ENCODE data around the gene PRC1.

Gene PRC1

DNA sequence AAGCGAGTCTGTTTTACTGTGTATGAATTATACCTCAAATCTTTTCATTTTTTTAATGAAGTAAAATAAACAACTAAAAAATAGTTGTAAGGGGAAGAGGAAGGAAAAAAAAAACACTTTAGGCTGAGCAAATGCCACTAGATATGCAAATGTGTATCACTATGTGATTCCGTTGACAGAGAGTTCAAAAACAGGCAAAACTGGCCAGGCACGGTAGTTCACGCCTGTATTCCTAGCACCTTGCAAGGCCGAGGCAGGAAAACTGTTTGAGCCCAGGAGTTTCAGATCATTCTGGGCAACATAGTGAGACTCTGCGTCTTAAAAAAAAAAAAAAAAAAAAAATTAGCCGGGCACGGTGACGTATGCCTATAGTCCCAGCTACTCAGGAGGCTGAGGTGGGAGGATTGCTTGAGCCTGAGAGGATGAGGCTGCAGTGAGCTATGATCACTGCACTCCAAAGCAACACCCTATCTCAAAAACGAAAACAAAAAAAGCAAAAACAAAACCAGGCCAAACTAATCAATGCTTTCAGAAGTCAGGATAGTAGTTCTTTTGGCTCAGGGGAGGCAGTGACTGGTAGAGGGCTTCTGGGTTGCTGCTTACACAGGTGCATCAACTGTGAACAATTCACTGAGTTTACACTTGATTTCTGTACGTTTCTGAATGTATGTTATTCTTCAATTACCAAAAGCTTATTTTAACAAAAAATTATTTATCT, 7.4 kb downstream of the PRC1 start:
- no peaks in the 10 kb centered on the region for H3K27me3 ChIP-seq (ENCODE audit: control insufficient read depth, insufficient read depth, low read length)
- no peak overlapping the region for H3K9ac ChIP-seq (ENCODE audit: low read length)
- no peaks in the 10 kb centered on the region for H3K36me3 ChIP-seq (ENCODE audit: control insufficient read depth, insufficient read depth, low read length)
- H3K27ac ChIP-seq (ENCODE audit: low read depth, low read length): no peak overlapping the region
- H3K4me3 ChIP-seq (ENCODE audit: low read length): no peak overlapping the region
- H3K4me1 ChIP-seq (ENCODE audit: control insufficient read depth, insufficient read depth, low read length): no peaks in the 10 kb centered on the region

DNA sequence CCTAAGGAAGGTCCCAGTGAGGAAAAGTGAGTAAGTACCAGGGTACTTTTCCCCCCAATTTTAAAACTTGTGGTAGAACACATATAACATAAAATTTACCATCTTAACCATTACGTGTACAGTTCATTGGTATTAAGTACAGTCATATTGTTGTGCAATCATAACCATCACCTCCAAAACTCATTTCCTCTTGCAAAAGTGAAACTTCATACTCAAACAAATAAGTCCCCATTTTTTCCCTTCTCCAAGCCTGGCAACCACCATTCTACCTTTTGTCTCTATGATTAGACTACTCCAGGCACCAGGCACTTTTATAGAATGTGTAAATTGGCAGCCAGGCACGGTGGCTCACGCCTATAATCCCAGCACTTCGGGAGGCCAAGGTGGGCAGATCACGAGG, 12.2 kb downstream of the PRC1 start:
- peaks cover 5% of the 10 kb centered on the region for H3K36me3 ChIP-seq (ENCODE audit: control insufficient read depth, insufficient read depth, low read length)
- H3K27me3 ChIP-seq (ENCODE audit: control insufficient read depth, insufficient read depth, low read length): no peaks in the 10 kb centered on the region

DNA sequence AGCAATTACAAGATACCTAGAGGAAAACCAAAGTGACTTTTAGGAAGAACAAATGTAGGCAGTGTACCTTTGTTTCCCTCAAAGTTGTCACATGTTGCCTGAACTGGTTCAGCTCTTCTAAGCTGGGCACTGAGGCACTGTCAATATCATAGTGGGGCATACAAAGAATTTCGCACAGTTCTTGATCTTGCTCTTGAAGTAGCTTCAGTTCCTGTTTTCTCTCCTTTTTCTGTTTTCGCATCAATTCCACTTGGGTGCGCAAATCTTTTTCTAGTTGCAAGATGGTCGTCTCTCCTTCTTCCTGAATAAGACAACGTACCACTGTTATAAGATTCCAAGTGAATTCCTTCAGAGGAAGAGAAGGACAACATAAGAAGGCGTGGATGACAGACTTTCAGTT, 12.7 kb downstream of the PRC1 start:
- Histone ChIP-seq H3K36me3 (ENCODE audit: control insufficient read depth, insufficient read depth, low read length) (peaks cover 5% of the 10 kb centered on the region), H3K4me3 (ENCODE audit: low read length) (no peak overlapping the region), H3K4me1 (ENCODE audit: control insufficient read depth, insufficient read depth, low read length) (no peaks in the 10 kb centered on the region), H3K9ac (ENCODE audit: low read length) (no peak overlapping the region), H3K27me3 (ENCODE audit: control insufficient read depth, insufficient read depth, low read length) (no peaks in the 10 kb centered on the region), H3K27ac (ENCODE audit: low read depth, low read length) (no peak overlapping the region)

More for the DNA sequence above, 12.2 kb downstream of the PRC1 start:
- H3K4me1 ChIP-seq (ENCODE audit: control insufficient read depth, insufficient read depth, low read length): no peaks in the 10 kb centered on the region
- H3K4me3 ChIP-seq (ENCODE audit: low read length): no peak overlapping the region
- no peak overlapping the region for H3K9ac ChIP-seq (ENCODE audit: low read length)
- no peak overlapping the region for H3K27ac ChIP-seq (ENCODE audit: low read depth, low read length)

DNA sequence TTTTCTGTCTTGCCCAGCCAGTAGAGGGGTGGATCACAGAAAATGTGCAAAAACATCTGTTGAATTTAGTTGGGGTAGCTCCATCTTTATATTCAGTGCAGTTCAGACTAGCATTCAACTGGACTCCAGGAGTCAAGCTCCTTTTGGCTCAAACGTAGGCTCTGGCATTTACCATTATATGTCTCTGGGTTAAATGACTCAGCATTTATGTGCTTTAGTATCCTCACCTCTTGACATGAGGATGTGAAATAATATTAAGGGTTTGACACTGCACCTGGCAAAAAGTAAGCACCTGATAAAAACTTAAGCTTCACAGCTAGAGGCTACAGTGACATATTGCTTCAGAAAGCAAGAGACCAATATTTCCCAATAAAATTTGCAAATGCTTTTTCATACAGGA, 14.8 kb downstream of the PRC1 start:
- H3K9ac ChIP-seq (ENCODE audit: low read length): no peak overlapping the region
- H3K27me3 ChIP-seq (ENCODE audit: control insufficient read depth, insufficient read depth, low read length): no peaks in the 10 kb centered on the region
- H3K27ac ChIP-seq (ENCODE audit: low read depth, low read length): no peak overlapping the region
- no peaks in the 10 kb centered on the region for H3K4me1 ChIP-seq (ENCODE audit: control insufficient read depth, insufficient read depth, low read length)
- H3K4me3 ChIP-seq (ENCODE audit: low read length): no peak overlapping the region
- H3K36me3 ChIP-seq (ENCODE audit: control insufficient read depth, insufficient read depth, low read length): peaks cover 5% of the 10 kb centered on the region

DNA sequence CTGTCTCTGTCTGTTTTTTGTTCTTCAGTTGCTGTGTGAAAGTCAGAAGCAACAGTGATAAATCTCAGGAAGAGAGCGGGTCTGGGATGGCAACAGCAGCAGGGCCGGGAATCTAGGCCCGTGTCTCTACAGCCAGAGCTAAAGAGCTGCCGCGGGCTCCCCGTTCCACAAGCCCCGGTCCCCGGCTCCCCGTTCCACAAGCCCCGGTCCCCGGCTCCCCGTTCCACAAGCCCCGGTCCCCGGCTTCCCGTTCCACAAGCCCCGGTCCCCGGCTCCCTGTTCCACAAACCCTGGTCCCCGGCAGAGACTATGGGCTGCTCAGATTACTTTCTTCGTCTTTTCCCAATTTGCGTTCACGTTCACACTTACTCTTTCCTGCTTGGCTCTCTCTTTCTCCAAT, 20.1 kb downstream of the PRC1 start:
- no peaks in the 10 kb centered on the region for H3K4me1 ChIP-seq (ENCODE audit: control insufficient read depth, insufficient read depth, low read length)
- no peak overlapping the region for H3K9ac ChIP-seq (ENCODE audit: low read length)
- no peaks in the 10 kb centered on the region for H3K27me3 ChIP-seq (ENCODE audit: control insufficient read depth, insufficient read depth, low read length)
- H3K36me3 ChIP-seq (ENCODE audit: control insufficient read depth, insufficient read depth, low read length): no peaks in the 10 kb centered on the region
- H3K27ac ChIP-seq (ENCODE audit: low read depth, low read length): no peak overlapping the region
- H3K4me3 ChIP-seq (ENCODE audit: low read length): no peak overlapping the region

DNA sequence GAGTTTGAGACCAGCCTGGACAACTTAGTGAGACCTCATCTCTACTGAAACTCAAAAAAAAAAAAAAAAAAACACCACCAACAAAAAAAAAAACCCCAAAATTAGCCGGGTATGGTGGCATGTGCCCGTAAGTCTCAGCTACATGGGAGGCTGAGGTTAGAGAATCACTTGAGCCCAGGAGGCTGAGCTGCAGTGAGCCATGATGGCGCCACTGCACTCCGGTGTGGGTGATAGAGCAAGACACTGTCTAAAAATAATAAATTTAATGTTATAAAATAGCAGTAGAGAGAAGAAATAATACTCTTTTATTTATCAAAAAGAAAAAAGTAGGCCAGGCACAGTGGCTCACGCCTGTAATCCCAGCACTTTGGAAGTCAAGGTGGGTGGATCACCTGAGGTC, 22.2 kb downstream of the PRC1 start:
- no peak overlapping the region for H3K4me3 ChIP-seq (ENCODE audit: low read length)
- no peak overlapping the region for H3K27ac ChIP-seq (ENCODE audit: low read depth, low read length)
- no peaks in the 10 kb centered on the region for H3K4me1 ChIP-seq (ENCODE audit: control insufficient read depth, insufficient read depth, low read length)
- H3K27me3 ChIP-seq (ENCODE audit: control insufficient read depth, insufficient read depth, low read length): no peaks in the 10 kb centered on the region
- H3K9ac ChIP-seq (ENCODE audit: low read length): no peak overlapping the region
- H3K36me3 ChIP-seq (ENCODE audit: control insufficient read depth, insufficient read depth, low read length): no peaks in the 10 kb centered on the region

DNA sequence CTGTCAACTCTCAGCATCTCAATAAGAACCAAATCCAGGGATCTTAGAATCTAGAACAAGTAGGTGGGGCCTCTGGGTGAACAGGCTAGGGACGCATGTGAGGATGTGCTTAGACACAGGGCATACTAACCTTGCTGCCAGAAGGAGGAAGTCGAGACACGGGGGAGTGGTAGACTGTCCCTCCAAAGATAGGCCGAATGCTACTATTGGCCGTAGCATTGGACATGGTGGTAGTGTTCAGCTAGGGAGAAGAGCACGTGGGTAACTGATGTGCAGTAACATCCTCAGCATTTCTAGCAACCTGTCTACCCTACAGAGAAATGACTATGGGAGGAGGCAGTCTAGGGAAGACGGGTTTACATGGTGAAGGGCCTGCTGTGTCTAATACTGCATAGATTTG, 24.1 kb downstream of the PRC1 start:
- peaks cover 5% of the 10 kb centered on the region for H3K36me3 ChIP-seq (ENCODE audit: control insufficient read depth, insufficient read depth, low read length)

DNA sequence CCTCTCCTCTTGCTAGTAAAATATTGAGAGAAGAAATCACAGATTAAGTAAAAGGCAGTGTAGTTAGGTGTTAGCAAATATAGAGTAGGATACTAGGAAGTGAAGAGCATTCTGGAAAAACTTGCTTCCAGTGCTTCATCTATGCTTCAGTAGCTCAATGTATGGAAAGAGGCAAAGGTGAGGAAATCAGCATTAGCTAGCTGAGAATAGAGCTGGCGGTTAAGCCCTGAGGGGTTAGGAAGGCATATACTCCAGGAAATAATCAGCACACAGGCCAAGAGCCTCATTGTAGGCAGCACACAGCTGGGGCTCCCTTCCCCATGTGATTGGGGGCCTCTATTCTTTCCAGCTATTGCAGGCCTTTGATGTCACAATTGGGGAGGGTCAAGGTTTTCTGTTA, 25.9 kb downstream of the PRC1 start:
- Histone ChIP-seq H3K36me3 (ENCODE audit: control insufficient read depth, insufficient read depth, low read length) (peaks cover 5% of the 10 kb centered on the region), H3K27me3 (ENCODE audit: control insufficient read depth, insufficient read depth, low read length) (no peaks in the 10 kb centered on the region), H3K9ac (ENCODE audit: low read length) (no peak overlapping the region), H3K27ac (ENCODE audit: low read depth, low read length) (no peak overlapping the region), H3K4me3 (ENCODE audit: low read length) (no peak overlapping the region), H3K4me1 (ENCODE audit: control insufficient read depth, insufficient read depth, low read length) (no peaks in the 10 kb centered on the region)

More for the DNA sequence above, 24.1 kb downstream of the PRC1 start:
- no peaks in the 10 kb centered on the region for H3K27me3 ChIP-seq (ENCODE audit: control insufficient read depth, insufficient read depth, low read length)
- no peak overlapping the region for H3K4me3 ChIP-seq (ENCODE audit: low read length)
- H3K4me1 ChIP-seq (ENCODE audit: control insufficient read depth, insufficient read depth, low read length): no peaks in the 10 kb centered on the region
- H3K27ac ChIP-seq (ENCODE audit: low read depth, low read length): no peak overlapping the region
- H3K9ac ChIP-seq (ENCODE audit: low read length): no peak overlapping the region

DNA sequence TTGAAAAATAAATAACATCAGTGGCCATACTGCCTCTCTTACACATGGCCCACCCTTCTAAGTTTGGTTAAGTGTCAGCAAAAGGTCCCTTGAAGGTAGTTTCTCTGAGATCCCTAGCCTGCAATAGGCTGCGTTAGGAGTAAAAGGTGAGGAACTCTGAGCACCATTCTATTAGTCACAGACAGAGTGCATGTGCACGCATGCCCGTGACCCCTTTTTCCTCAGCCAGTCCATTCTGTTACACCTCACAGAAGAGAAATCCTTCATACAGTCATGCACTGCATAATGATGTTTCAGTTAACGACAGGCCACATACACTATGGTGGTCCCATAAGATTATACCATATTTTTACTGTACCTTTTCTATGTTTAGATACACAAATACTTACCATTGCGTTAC, 27.1 kb downstream of the PRC1 start:
- H3K36me3 ChIP-seq (ENCODE audit: control insufficient read depth, insufficient read depth, low read length): peaks cover 5% of the 10 kb centered on the region
- H3K9ac ChIP-seq (ENCODE audit: low read length): no peak overlapping the region

DNA sequence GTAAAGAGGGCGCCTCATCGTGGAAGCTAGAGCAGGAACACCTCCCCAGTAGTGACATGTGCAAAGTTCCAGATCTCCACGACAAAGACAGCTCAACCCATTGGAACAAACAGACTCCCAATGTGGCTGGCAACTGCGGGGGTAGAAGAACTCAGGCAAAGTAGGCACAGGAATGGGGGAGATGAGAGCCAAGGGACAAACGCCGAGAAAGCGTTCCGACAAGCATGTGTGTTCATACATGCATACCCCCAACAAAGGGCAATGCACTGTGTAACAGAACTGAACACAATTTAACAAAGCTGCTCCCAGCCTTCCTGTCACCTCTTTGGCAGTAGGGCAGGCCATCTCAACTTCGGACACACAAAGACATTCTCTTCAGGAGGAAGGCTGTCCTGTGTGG, 28.1 kb downstream of the PRC1 start:
- Histone ChIP-seq H3K36me3 (ENCODE audit: control insufficient read depth, insufficient read depth, low read length) (peaks cover 5% of the 10 kb centered on the region), H3K9ac (ENCODE audit: low read length) (no peak overlapping the region), H3K27me3 (ENCODE audit: control insufficient read depth, insufficient read depth, low read length) (no peaks in the 10 kb centered on the region), H3K27ac (ENCODE audit: low read depth, low read length) (no peak overlapping the region), H3K4me1 (ENCODE audit: control insufficient read depth, insufficient read depth, low read length) (no peaks in the 10 kb centered on the region), H3K4me3 (ENCODE audit: low read length) (no peak overlapping the region)

More for the DNA sequence above, 27.1 kb downstream of the PRC1 start:
- Histone ChIP-seq H3K27me3 (ENCODE audit: control insufficient read depth, insufficient read depth, low read length) (no peaks in the 10 kb centered on the region), H3K27ac (ENCODE audit: low read depth, low read length) (no peak overlapping the region), H3K4me1 (ENCODE audit: control insufficient read depth, insufficient read depth, low read length) (no peaks in the 10 kb centered on the region), H3K4me3 (ENCODE audit: low read length) (no peak overlapping the region)

DNA sequence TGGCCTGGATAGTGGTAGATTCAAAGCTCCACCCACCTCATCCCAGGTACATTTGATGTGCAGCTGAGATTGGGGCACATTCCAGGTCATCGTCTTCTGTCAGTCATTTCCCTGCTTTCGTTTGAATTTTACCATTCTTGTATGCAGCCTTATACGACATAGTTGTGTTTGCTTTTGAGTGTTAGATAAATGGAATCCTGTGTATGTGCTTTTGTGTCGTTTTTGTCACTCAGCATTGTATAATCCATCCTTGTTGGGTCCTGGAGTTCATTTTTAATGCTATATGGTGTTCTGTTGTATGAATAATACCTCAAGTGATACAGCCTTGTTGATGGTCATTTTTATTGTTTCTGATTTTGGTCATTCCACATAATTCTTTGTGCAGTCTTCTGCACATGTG, 32.3 kb downstream of the PRC1 start:
- H3K27ac ChIP-seq (ENCODE audit: low read depth, low read length): no peak overlapping the region
- peaks cover 5% of the 10 kb centered on the region for H3K36me3 ChIP-seq (ENCODE audit: control insufficient read depth, insufficient read depth, low read length)
- H3K4me3 ChIP-seq (ENCODE audit: low read length): no peak overlapping the region
- no peaks in the 10 kb centered on the region for H3K27me3 ChIP-seq (ENCODE audit: control insufficient read depth, insufficient read depth, low read length)
- peaks cover 8% of the 10 kb centered on the region for H3K4me1 ChIP-seq (ENCODE audit: control insufficient read depth, insufficient read depth, low read length)
- H3K9ac ChIP-seq (ENCODE audit: low read length): no peak overlapping the region

DNA sequence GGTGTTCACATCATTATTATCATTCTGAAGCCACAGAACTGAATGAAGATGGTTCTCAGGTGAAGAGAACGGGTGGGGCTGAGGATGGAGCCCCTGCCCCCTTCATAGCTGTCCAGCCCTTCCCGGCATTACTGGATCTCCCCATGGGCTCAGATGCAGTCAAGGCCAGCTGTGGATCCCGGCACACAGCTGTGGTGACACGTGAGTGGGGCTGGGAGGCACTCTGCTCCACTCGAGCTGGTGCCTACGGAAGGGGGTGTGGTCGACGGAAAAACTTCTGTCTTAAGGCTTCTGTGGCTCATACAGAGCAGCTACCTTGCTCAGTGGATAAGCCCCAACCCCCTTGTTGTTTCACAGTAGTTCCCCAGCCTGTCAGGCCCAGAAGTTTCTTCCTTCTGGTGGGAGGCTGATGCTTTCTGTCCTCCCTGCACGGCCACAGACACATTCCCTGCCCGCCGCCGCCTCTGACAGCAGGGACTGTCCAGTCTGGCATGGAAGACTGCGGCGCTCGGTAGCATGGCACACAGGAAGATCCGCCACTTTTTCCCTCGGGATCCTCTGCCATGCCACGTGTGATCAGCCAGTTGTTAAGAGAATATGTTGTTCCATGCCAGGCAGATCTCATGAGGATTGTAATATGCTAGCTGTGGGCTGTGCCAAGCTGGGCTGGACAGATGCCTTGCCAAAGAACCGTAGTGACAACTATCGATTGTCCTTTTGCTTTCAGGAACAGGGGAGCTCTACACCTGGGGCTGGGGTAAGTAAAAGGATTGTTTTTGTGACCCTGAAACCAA, 33.8 kb downstream of the PRC1 start:
- H3K27ac ChIP-seq (ENCODE audit: low read depth, low read length): peak overlapping the region; percentile 75
- H3K9ac ChIP-seq (ENCODE audit: low read length): no peak overlapping the region
- peaks cover 8% of the 10 kb centered on the region for H3K4me1 ChIP-seq (ENCODE audit: control insufficient read depth, insufficient read depth, low read length)
- no peaks in the 10 kb centered on the region for H3K36me3 ChIP-seq (ENCODE audit: control insufficient read depth, insufficient read depth, low read length)
- no peaks in the 10 kb centered on the region for H3K27me3 ChIP-seq (ENCODE audit: control insufficient read depth, insufficient read depth, low read length)
- no peak overlapping the region for H3K4me3 ChIP-seq (ENCODE audit: low read length)

DNA sequence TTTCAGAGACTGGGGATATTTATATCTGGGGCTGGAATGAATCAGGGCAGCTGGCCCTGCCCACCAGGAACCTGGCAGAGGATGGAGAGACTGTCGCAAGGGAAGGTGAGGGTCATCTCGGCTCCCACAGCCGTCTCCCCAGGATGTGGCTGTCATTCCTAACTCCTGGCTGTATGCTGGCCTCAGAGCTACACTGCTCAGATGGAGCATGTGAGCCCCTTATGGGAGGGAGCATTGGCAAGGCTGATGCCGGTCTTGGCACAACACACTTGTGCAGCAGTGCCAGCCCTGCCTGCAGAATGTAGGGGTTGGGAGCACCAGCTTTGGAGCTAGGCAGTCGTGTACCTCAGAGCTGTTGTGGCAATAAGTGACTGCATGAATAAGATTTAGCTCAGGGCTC, 34.4 kb downstream of the PRC1 start:
- Histone ChIP-seq H3K27ac (ENCODE audit: low read depth, low read length) (peak overlapping the region; percentile 75), H3K4me1 (ENCODE audit: control insufficient read depth, insufficient read depth, low read length) (peaks cover 8% of the 10 kb centered on the region), H3K36me3 (ENCODE audit: control insufficient read depth, insufficient read depth, low read length) (no peaks in the 10 kb centered on the region), H3K27me3 (ENCODE audit: control insufficient read depth, insufficient read depth, low read length) (no peaks in the 10 kb centered on the region), H3K4me3 (ENCODE audit: low read length) (no peak overlapping the region), H3K9ac (ENCODE audit: low read length) (no peak overlapping the region)

Measured in rectal smooth muscle tissue (tissue), 1 donor.